HG03565 (cell line): ENCODE measurements around the gene TSSK3.
"Not testable (repeated sequence)": the region's sequence is repeated elsewhere in the genome, so short reads cannot be mapped to it uniquely, and the experiment has no call there.

Experiments
- ATAC-seq: cut with Tn5 transposase; IDR thresholded peaks from one replicate; pipeline ENCODE4 v1.9.1; 2021; ENCODE audit warnings: mild to moderate bottlenecking, moderate library complexity; ENCODE audit not compliant: unreplicated experiment

Gene TSSK3

GRCh38 chr1:32394890-32395432, 32.6 kb downstream of the TSSK3 start:
- no peak for ATAC-seq

GRCh38 chr1:32396524-32396923, 34.2 kb downstream of the TSSK3 start:
- ATAC-seq: not testable (repeated sequence)

GRCh38 chr1:32398401-32398800, 36.1 kb downstream of the TSSK3 start:
- ATAC-seq: no peak

GRCh38 chr1:32399843-32400242, 37.5 kb downstream of the TSSK3 start:
- no peak for ATAC-seq

- no peak for ATAC-seq
Observed at GRCh38 chr1:32400876-32401631, 38.7 kb downstream of the TSSK3 start.

- no peak for ATAC-seq
Observed at GRCh38 chr1:32404946-32405345, 42.6 kb downstream of the TSSK3 start.

- ATAC-seq: no peak
Observed at GRCh38 chr1:32405672-32406467, 43.5 kb downstream of the TSSK3 start.

- ATAC-seq: no peak
Observed at GRCh38 chr1:32406629-32407111, 44.3 kb downstream of the TSSK3 start.

- ATAC-seq: no peak
Observed at GRCh38 chr1:32411261-32411660, 48.9 kb downstream of the TSSK3 start.

GRCh38 chr1:32413507-32414185, 51.3 kb downstream of the TSSK3 start:
- no peak for ATAC-seq
